GM12872 (cell line): ENCODE data around the gene DUSP11.

Experiments
- CTCF ChIP-seq: IDR thresholded peaks from 3 replicates; pipeline ENCODE4 v1.5.1; 2011; ENCODE audit warnings: low read depth, mild to moderate bottlenecking, low read length, moderate library complexity; ENCODE audit not compliant: insufficient read depth

The DUSP11 gene

GRCh38 chr2:73779467-73780236 lies at the start of gene DUSP11:
DUSP11 (minus strand) TSS chr2:73780103; CDS start chr2:73779974, 129 bp downstream.
- peak; percentile 93 for TF ChIP-seq CTCF

- no peak for TF ChIP-seq CTCF
These were observed 49.1 kb upstream of the DUSP11 start, which contains the start of gene STAMBP for GRCh38 chr2:73828818-73829570. STAMBP (plus strand) TSS chr2:73828961; CDS start chr2:73830857, 1,896 bp downstream.

- no peak for TF ChIP-seq CTCF
These were observed 48.5 kb upstream of the DUSP11 start for GRCh38 chr2:73828389-73828817.

GRCh38 chr2:73827660-73828388 lies 47.9 kb upstream of the DUSP11 start:
- TF ChIP-seq CTCF = no peak

GRCh38 chr2:73827018-73827417 lies 47.1 kb upstream of the DUSP11 start:
- peak; percentile 24; the same call in 1 of the 3 replicates for TF ChIP-seq CTCF

GRCh38 chr2:73825408-73825807 lies 45.5 kb upstream of the DUSP11 start:
- TF ChIP-seq CTCF = no peak
